ENCODE results near the gene VPS13D.
A peak's percentile ranks its signal among the peaks of the same experiment; 100 is the strongest.

The VPS13D gene

GRCh38 chr1:12539705-12540579 lies 310.1 kb downstream of the VPS13D start:
- DNase-seq (ENCODE audit: low spot score): peak; percentile 93

GRCh38 chr1:12540580-12541273 lies 310.9 kb downstream of the VPS13D start:
- DNase-seq (ENCODE audit: low spot score): no peak

GRCh38 chr1:12541274-12542137 lies 311.7 kb downstream of the VPS13D start:
- peak; percentile 52 for DNase-seq (ENCODE audit: low spot score)

GRCh38 chr1:12542138-12542465 lies 312.3 kb downstream of the VPS13D start:
- no peak for DNase-seq (ENCODE audit: low spot score)

- no peak for DNase-seq (ENCODE audit: low spot score)
These were observed 313.1 kb downstream of the VPS13D start for GRCh38 chr1:12542616-12543592.

GRCh38 chr1:12543740-12544154 lies 313.9 kb downstream of the VPS13D start:
- DNase-seq (ENCODE audit: low spot score): no peak

- no peak for DNase-seq (ENCODE audit: low spot score)
These were observed 314.5 kb downstream of the VPS13D start for GRCh38 chr1:12544357-12544756.

GRCh38 chr1:12544992-12545391 lies 315.2 kb downstream of the VPS13D start:
- no peak for DNase-seq (ENCODE audit: low spot score)

- no peak for DNase-seq (ENCODE audit: low spot score)
These were observed 317.1 kb downstream of the VPS13D start for GRCh38 chr1:12546771-12547585.

- DNase-seq (ENCODE audit: low spot score): no peak
These were observed 317.9 kb downstream of the VPS13D start for GRCh38 chr1:12547586-12548225.

- no peak for DNase-seq (ENCODE audit: low spot score)
These were observed 318.6 kb downstream of the VPS13D start for GRCh38 chr1:12548279-12548972.

GRCh38 chr1:12548973-12549459 lies 319.2 kb downstream of the VPS13D start:
- DNase-seq (ENCODE audit: low spot score): peak; percentile 64

- DNase-seq (ENCODE audit: low spot score): peak; percentile 86
These were observed 319.9 kb downstream of the VPS13D start for GRCh38 chr1:12549460-12550349.

- no peak for DNase-seq (ENCODE audit: low spot score)
These were observed 321.8 kb downstream of the VPS13D start for GRCh38 chr1:12551584-12551983.

- DNase-seq (ENCODE audit: low spot score): no peak
These were observed 322.5 kb downstream of the VPS13D start for GRCh38 chr1:12552111-12552888.

GRCh38 chr1:12552951-12553921 lies 323.4 kb downstream of the VPS13D start:
- DNase-seq (ENCODE audit: low spot score): no peak

Measured in AG20443 (cell line).